ENCODE results near the gene MTURN. TPM values are rescaled to one million over a fixed set of nuclear protein-coding genes. Genes with fewer than 3 reads are reported as not detected.

Gene MTURN
- total and polyA plus RNA-seq, 4 donors: 13.5 to 79.6 (median 23.0) TPM

- H3K36me3 ChIP-seq (ENCODE audit: control insufficient read depth in 4 of 4, insufficient read depth in 4 of 4, low read length in 4 of 4): peaks cover 0 to 8% (median 0%) of the 10 kb centered on the region in 4 donors
- H3K4me1 ChIP-seq (ENCODE audit: control insufficient read depth in 5 of 5, insufficient read depth in 5 of 5, low read length in 5 of 5): peaks cover 0 to under 1% (median 0%) of the 10 kb centered on the region in 5 donors
- no peak for TF ChIP-seq CTCF (IDR thresholded peaks at IDR 0.05; ENCODE audit: control extremely low read depth, extremely low read depth)
- ATAC-seq (ENCODE audit: insufficient read depth, low FRiP score): no peak
- H3K9me3 ChIP-seq (ENCODE audit: control insufficient read depth in 4 of 4, insufficient read depth in 3 of 4, low read length in 3 of 4): no peaks in the 10 kb centered on the region
- H3K4me3 ChIP-seq: no peak overlapping the region
- no peaks in the 10 kb centered on the region for H3K27me3 ChIP-seq (ENCODE audit: control insufficient read depth in 3 of 3, insufficient read depth in 3 of 3, low read length in 2 of 3)
- no peak for DNase-seq
- H3K27ac ChIP-seq (ENCODE audit: low read depth in 1 of 2, low read length in 1 of 2): no peak overlapping the region
- H3K9ac ChIP-seq (ENCODE audit: insufficient read depth in 1 of 2, low read length in 2 of 2): no peak overlapping the region
These were observed 46.4 kb upstream of the MTURN start for GRCh38 chr7:30088362-30088761.

- no peak for TF ChIP-seq CTCF (IDR thresholded peaks at IDR 0.05; ENCODE audit: control extremely low read depth, extremely low read depth)
- no peaks in the 10 kb centered on the region for H3K27me3 ChIP-seq (ENCODE audit: control insufficient read depth in 3 of 3, insufficient read depth in 3 of 3, low read length in 2 of 3)
- WGBS, 2 donors: 42 to 56% methylated on average over 3 of the region's 3 CpGs
These were observed 44.7 kb upstream of the MTURN start for GRCh38 chr7:30090111-30090510.

DNA sequence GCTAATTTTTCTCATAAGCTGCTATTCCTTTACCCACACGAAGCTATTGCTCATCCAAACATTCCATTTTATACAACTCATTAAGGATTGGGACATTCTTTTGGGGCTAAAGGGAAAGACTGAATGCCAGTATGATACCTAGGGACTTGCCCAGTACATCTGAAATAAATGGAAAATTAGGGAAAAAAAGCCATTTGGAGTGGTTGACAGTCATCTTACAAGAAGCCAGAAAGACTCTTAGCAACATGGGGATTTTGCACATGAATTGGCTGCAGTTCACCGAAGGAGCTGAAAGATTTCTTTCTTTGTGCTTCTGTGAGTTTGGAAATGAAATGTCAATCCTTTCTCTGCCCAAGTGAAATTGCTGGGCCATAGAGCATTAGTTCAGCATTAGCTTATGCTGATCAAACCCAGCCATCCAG, 43.3 kb upstream of the MTURN start:
- Histone ChIP-seq H3K27ac (ENCODE audit: low read depth in 1 of 2, low read length in 1 of 2) (peak overlapping the region in 1 of 2 donors; percentile 2), H3K27me3 (ENCODE audit: control insufficient read depth in 3 of 3, insufficient read depth in 3 of 3, low read length in 2 of 3) (no peaks in the 10 kb centered on the region), H3K4me1 (ENCODE audit: control insufficient read depth in 5 of 5, insufficient read depth in 5 of 5, low read length in 5 of 5) (no peaks in the 10 kb centered on the region), H3K9ac (ENCODE audit: insufficient read depth in 1 of 2, low read length in 2 of 2) (no peak overlapping the region), H3K9me3 (ENCODE audit: control insufficient read depth in 4 of 4, insufficient read depth in 3 of 4, low read length in 3 of 4) (no peaks in the 10 kb centered on the region), H3K4me3 (no peak overlapping the region), H3K36me3 (ENCODE audit: control insufficient read depth in 4 of 4, insufficient read depth in 4 of 4, low read length in 4 of 4) (peaks cover 0 to 2% (median 0%) of the 10 kb centered on the region in 4 donors)
- 78 to 88% methylated on average over 2 of the region's 2 CpGs for WGBS, 2 donors
- no peak for DNase-seq
- no peak for ATAC-seq (ENCODE audit: insufficient read depth, low FRiP score)
- TF ChIP-seq CTCF (IDR thresholded peaks at IDR 0.05; ENCODE audit: control extremely low read depth, extremely low read depth): no peak

More at GRCh38 chr7:30090111-30090510, 44.7 kb upstream of the MTURN start:
- DNase-seq (no peak), ATAC-seq (ENCODE audit: insufficient read depth, low FRiP score) (no peak)
- no peaks in the 10 kb centered on the region for H3K4me1 ChIP-seq (ENCODE audit: control insufficient read depth in 5 of 5, insufficient read depth in 5 of 5, low read length in 5 of 5)
- H3K27ac ChIP-seq (ENCODE audit: low read depth in 1 of 2, low read length in 1 of 2): no peak overlapping the region
- H3K36me3 ChIP-seq (ENCODE audit: control insufficient read depth in 4 of 4, insufficient read depth in 4 of 4, low read length in 4 of 4): peaks cover 0 to 6% (median under 1%) of the 10 kb centered on the region in 4 donors
- H3K9ac ChIP-seq (ENCODE audit: insufficient read depth in 1 of 2, low read length in 2 of 2): no peak overlapping the region
- H3K4me3 ChIP-seq: no peak overlapping the region
- no peaks in the 10 kb centered on the region for H3K9me3 ChIP-seq (ENCODE audit: control insufficient read depth in 4 of 4, insufficient read depth in 3 of 4, low read length in 3 of 4)

GRCh38 chr7:30091987-30092386, 42.8 kb upstream of the MTURN start:
- no peak for ATAC-seq (ENCODE audit: insufficient read depth, low FRiP score)
- Histone ChIP-seq H3K9me3 (ENCODE audit: control insufficient read depth in 4 of 4, insufficient read depth in 3 of 4, low read length in 3 of 4) (no peaks in the 10 kb centered on the region), H3K27me3 (ENCODE audit: control insufficient read depth in 3 of 3, insufficient read depth in 3 of 3, low read length in 2 of 3) (no peaks in the 10 kb centered on the region), H3K36me3 (ENCODE audit: control insufficient read depth in 4 of 4, insufficient read depth in 4 of 4, low read length in 4 of 4) (peaks cover 0 to 2% (median 0%) of the 10 kb centered on the region in 4 donors), H3K27ac (ENCODE audit: low read depth in 1 of 2, low read length in 1 of 2) (no peak overlapping the region), H3K4me1 (ENCODE audit: control insufficient read depth in 5 of 5, insufficient read depth in 5 of 5, low read length in 5 of 5) (no peaks in the 10 kb centered on the region), H3K4me3 (no peak overlapping the region), H3K9ac (ENCODE audit: insufficient read depth in 1 of 2, low read length in 2 of 2) (no peak overlapping the region)
- no peak for TF ChIP-seq CTCF (IDR thresholded peaks at IDR 0.05; ENCODE audit: control extremely low read depth, extremely low read depth)
- WGBS, 2 donors: 92 to 96% methylated on average over 5 of the region's 5 CpGs
- DNase-seq: no peak

All from lung (tissue), 12 donors.